Spinal cord (tissue), 10 donors: Measurements from ENCODE around the gene SERPINB10. TPM values are rescaled to one million over a fixed set of nuclear protein-coding genes. Genes with fewer than 3 reads are reported as not detected.

Experiments
- DNase-seq, 6 donors: peaks; one replicate each; pipeline versions ENCODE4 v3.0.0 to v3.0.0-alpha.2; 2013 to 2015; ENCODE audit warnings: low spot score in 6 of 6, low read depth in 4 of 6
- H3K27ac ChIP-seq: one replicate; pipeline ENCODE4 v1.5.1; 2013; ENCODE audit warnings: low read depth, low read length, control low read depth
- H3K27me3 ChIP-seq: one replicate; pipeline ENCODE4 v1.6.1; 2013; ENCODE audit warnings: low read length; ENCODE audit not compliant: control insufficient read depth, insufficient read depth
- H3K36me3 ChIP-seq: one replicate; pipeline ENCODE4 v1.6.1; 2013; ENCODE audit warnings: low read length; ENCODE audit not compliant: control insufficient read depth, insufficient read depth
- H3K4me1 ChIP-seq: one replicate; pipeline ENCODE4 v1.6.1; 2013; ENCODE audit warnings: low read length; ENCODE audit not compliant: control insufficient read depth, insufficient read depth
- H3K4me3 ChIP-seq: one replicate; pipeline ENCODE4 v1.5.1; 2013; ENCODE audit warnings: low read depth, low read length, control low read depth
- H3K9me3 ChIP-seq: one replicate; pipeline ENCODE4 v1.6.1; 2013; ENCODE audit warnings: low read length; ENCODE audit not compliant: control insufficient read depth, insufficient read depth
- WGBS: methylation state at CpG from one replicate; pipeline ENCODE4 v1.1.5; 2013; ENCODE audit warnings: missing lambda C conversion rate; ENCODE audit not compliant: insufficient coverage; 5-methylcytosine and 5-hydroxymethylcytosine counted together
- polyA plus RNA-seq, 2 donors: library from polyadenylated mRNA; unstranded; fragments of 120-200 nt; gene quantifications; one replicate each; pipeline ENCODE4 v1.2.1, GENCODE V29; 2013; ENCODE audit not compliant: insufficient read length in 2 of 2
- total RNA-seq, 2 donors: library from RNA; depleted of rRNA in 1 of 2; stranded (reverse); fragments of 120-200 nt in 1 of 2; fragments of >200 nt in 1 of 2; gene quantifications; one replicate each; pipeline versions ENCODE4 v1.2.3 to v1.2.4, GENCODE V29; 2013 to 2014
- donor health status: healthy.

SERPINB10 gene
- total and polyA plus RNA-seq, 4 donors: 0.17 to 3.7 (median 0.33) TPM; not detected in 1

DNA sequence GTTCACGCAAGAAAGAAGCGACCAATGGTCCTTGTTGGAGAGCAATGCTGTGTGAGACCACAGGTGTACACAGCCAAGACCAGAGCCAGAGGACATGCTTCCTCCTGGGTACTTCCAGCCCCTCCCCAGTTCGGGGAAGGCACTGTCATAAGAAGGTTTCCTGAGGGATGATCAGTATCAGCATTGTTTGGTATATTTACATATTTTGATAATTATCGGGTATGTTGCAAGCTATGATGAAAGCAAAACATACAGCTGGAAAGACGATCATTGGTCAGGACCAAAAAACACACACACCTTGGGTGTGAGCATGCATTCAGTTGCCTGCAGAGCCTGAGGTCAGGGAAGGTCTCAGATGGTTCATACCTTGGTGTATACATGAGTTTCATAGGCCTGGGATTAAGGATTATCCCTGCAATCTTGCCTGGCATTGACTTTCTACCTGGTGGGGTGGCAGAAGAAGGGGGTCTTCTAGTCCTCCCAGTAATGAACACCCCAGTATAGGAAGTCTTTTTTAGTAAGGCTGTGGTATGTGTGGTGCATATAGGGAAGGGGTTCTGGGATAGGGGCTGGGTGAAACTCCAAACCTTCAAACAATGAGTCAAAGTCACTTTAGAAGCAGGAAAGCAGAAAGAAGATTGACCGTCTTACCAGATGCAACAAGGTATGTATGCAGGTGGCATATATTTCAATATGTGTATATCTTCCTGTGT is 17.4 kb upstream of the SERPINB10 start:
- no peak overlapping the region for H3K4me3 ChIP-seq
- H3K4me1 ChIP-seq: no peaks in the 10 kb centered on the region
- 93% methylated on average over 2 of the region's 6 CpGs for WGBS
- H3K27ac ChIP-seq: no peak overlapping the region
- H3K36me3 ChIP-seq: no peaks in the 10 kb centered on the region
- DNase-seq: no peak
- no peaks in the 10 kb centered on the region for H3K27me3 ChIP-seq
- H3K9me3 ChIP-seq: no peaks in the 10 kb centered on the region

DNA sequence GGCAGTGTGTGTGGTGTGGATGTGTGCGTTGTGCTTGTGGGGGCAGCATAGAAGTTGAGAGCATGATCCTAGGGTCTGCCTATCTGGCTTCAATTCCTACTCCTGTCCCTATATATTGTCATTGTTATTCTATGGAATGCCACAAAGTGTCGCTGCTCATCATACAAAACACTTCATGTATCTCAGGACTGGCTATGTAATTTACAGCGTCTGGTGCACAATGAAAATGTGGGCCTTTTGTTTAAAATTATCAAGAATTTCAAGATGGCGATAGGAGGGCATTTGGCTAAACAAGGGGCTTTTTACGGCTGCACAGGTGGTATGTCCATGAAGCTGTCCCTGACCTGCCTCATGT is 16.8 kb upstream of the SERPINB10 start:
- no peak overlapping the region for H3K27ac ChIP-seq

DNA sequence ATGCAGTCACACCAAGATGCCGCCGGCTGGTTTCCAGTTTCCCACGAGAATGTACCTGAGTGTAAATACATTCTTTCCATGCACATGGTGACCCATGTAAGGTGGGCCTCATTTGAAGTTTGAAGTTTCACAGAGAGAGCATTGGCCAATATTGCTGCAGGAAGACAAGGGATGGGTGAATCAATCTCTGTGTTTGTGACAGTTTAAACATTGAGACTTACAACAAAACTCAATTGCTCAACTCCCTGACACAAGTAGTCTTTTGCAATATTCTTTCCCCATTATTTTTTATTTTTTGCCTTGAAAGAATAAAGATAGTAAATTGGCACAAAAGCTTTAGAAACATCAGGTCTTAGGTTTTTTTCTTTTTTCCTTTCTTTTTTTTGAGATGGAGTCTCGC is 15.2 kb upstream of the SERPINB10 start:
- Histone ChIP-seq H3K4me1 (no peaks in the 10 kb centered on the region), H3K9me3 (no peaks in the 10 kb centered on the region), H3K36me3 (no peaks in the 10 kb centered on the region), H3K4me3 (no peak overlapping the region), H3K27ac (no peak overlapping the region), H3K27me3 (no peaks in the 10 kb centered on the region)
- DNase-seq: no peak
- no CpG with 5 or more reads among the region's 4 CpGs for WGBS

More for the DNA sequence above, 16.8 kb upstream of the SERPINB10 start:
- WGBS: 86% methylated on average over 2 of the region's 5 CpGs
- DNase-seq: peak in 2 of 6 donors; percentile 9 to 38
- no peaks in the 10 kb centered on the region for H3K36me3 ChIP-seq
- H3K27me3 ChIP-seq: no peaks in the 10 kb centered on the region
- H3K4me3 ChIP-seq: no peak overlapping the region
- no peaks in the 10 kb centered on the region for H3K4me1 ChIP-seq
- H3K9me3 ChIP-seq: no peaks in the 10 kb centered on the region

GRCh38 chr18:63894106-63894772 is 13.5 kb upstream of the SERPINB10 start:
- WGBS: 88% methylated on average over 3 of the region's 6 CpGs
- no peak for DNase-seq

GRCh38 chr18:63895190-63895589 is 12.6 kb upstream of the SERPINB10 start:
- DNase-seq: no peak
- Histone ChIP-seq H3K4me1 (no peaks in the 10 kb centered on the region), H3K27ac (no peak overlapping the region), H3K27me3 (no peaks in the 10 kb centered on the region), H3K4me3 (no peak overlapping the region), H3K9me3 (no peaks in the 10 kb centered on the region), H3K36me3 (no peaks in the 10 kb centered on the region)
- 87% methylated on average over 2 of the region's 6 CpGs for WGBS

More at GRCh38 chr18:63894106-63894772, 13.5 kb upstream of the SERPINB10 start:
- Histone ChIP-seq H3K4me1 (no peaks in the 10 kb centered on the region), H3K4me3 (no peak overlapping the region), H3K27me3 (no peaks in the 10 kb centered on the region), H3K27ac (no peak overlapping the region), H3K9me3 (no peaks in the 10 kb centered on the region), H3K36me3 (no peaks in the 10 kb centered on the region)

DNA sequence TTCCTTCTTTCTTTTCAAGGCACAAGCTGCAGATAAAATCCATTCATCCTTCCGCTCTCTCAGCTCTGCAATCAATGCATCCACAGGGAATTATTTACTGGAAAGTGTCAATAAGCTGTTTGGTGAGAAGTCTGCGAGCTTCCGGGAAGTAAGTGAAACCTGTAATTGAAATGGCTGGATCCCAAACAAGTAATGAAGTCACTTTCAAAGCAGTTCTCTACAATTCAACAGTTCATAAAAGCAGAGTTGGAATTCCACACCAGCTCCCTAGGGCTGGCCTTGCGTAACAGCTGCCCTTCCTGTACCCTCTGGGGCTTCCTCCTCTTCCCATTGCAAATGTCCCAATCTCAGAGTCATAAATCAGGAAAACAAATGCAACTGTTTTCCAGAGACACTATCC is 10.7 kb upstream of the SERPINB10 start:
- H3K4me3 ChIP-seq: no peak overlapping the region
- 56% methylated on average over 1 of the region's 4 CpGs for WGBS

DNA sequence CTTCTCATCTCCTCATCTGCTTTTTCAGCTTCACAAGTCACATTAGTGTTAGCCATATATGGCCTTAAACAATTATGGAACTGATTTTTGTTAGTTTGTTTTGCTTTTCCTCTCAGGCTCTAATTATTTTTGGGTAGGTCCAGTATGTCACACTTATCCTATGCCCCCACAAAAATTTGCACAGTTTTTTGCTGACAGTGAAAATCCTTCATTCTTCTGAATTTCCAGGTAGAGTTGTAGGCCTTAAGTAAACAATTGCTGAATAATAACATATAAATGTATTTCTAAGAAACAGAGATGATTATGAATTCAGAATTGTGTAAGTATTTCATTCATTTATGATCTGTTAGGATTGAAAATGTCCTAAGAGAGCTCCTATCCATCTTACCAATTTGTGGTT is 8.6 kb upstream of the SERPINB10 start:
- no peak for DNase-seq
- Histone ChIP-seq H3K27ac (no peak overlapping the region), H3K4me1 (no peaks in the 10 kb centered on the region), H3K9me3 (no peaks in the 10 kb centered on the region), H3K4me3 (no peak overlapping the region), H3K27me3 (no peaks in the 10 kb centered on the region), H3K36me3 (no peaks in the 10 kb centered on the region)

More for the DNA sequence above, 10.7 kb upstream of the SERPINB10 start:
- H3K27me3 ChIP-seq: no peaks in the 10 kb centered on the region
- H3K4me1 ChIP-seq: no peaks in the 10 kb centered on the region
- DNase-seq: peak in 1 of 6 donors; percentile 14
- H3K36me3 ChIP-seq: no peaks in the 10 kb centered on the region
- H3K9me3 ChIP-seq: no peaks in the 10 kb centered on the region
- no peak overlapping the region for H3K27ac ChIP-seq

DNA sequence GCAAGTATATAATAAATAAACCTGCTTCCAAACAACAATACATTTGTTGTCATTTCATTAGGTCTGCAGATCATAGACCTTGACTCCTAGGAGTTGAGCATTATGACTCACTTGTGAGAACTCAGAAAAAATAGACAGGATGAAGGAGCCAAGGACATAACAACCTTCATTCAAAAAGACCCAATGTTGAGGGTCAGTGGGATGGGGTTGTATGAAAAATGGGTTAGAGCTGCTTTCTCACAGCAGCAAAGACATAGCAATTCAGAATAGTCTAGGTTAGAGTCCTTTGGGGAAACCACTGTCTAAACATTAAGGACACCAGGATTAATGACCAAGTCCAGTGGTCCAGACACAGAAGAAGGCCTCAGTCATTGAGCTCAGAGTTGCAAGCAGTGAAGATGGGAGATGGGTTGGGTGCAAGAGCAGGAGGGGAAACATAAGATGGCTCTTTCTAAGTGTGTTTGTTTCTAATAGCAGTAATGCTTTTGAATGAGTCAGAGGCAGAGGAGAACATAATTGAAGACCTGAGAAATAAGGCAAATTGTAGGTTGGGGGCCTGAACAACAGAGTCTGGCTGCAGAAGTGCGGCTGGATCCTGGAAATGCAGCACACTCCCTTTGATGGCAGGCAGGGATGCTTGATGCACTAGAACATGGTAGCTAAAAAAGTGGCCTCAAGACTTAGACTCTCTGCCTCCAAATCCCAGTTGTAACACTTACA is 3.7 kb upstream of the SERPINB10 start:
- WGBS: 100% methylated on average over 1 of the region's 1 CpG
- Histone ChIP-seq H3K36me3 (no peaks in the 10 kb centered on the region), H3K4me3 (no peak overlapping the region), H3K9me3 (no peaks in the 10 kb centered on the region), H3K27ac (no peak overlapping the region), H3K4me1 (no peaks in the 10 kb centered on the region), H3K27me3 (no peaks in the 10 kb centered on the region)
- no peak for DNase-seq

GRCh38 chr18:63904694-63905093 is 3.1 kb upstream of the SERPINB10 start:
- Histone ChIP-seq H3K27me3 (no peaks in the 10 kb centered on the region), H3K4me3 (no peak overlapping the region), H3K36me3 (no peaks in the 10 kb centered on the region), H3K27ac (no peak overlapping the region), H3K4me1 (no peaks in the 10 kb centered on the region), H3K9me3 (no peaks in the 10 kb centered on the region)
- DNase-seq: no peak
- WGBS: no CpG with 5 or more reads among the region's 1 CpG
